HepG2 (cell line): ENCODE data around the gene CEP162. TPM values are rescaled to one million over a fixed set of nuclear protein-coding genes. Genes with fewer than 3 reads are reported as not detected.
A peak's percentile ranks its signal among the peaks of the same experiment; 100 is the strongest.

Source experiments
- BATF2 ChIP-seq: sonication (generic); formaldehyde crosslinking; IDR thresholded peaks from 2 replicates; pipeline ENCODE4 v1.8.0; 2022; ENCODE audit warnings: mild to moderate bottlenecking, missing genetic modification reagents, moderate library complexity
- FOSL1 ChIP-seq: sonication (generic); formaldehyde crosslinking; IDR thresholded peaks from 2 replicates; pipeline ENCODE4 v1.9.0; 2021; ENCODE audit warnings: missing genetic modification reagents, borderline replicate concordance
- HINFP ChIP-seq: sonication (generic); formaldehyde crosslinking; IDR thresholded peaks from 2 replicates; pipeline ENCODE4 v1.4.0; 2020; ENCODE audit warnings: low read depth, mild to moderate bottlenecking, missing genetic modification reagents
- NFATC3 ChIP-seq: sonication (generic); formaldehyde crosslinking; IDR thresholded peaks from 2 replicates; pipeline ENCODE4 v1.5.1; 2020; ENCODE audit warnings: mild to moderate bottlenecking, missing genetic modification reagents
- REST ChIP-seq, 2 experiments: IDR thresholded peaks; 2 replicates each; pipeline ENCODE4 v1.6.1; 2011 to 2012; ENCODE audit warnings: low read length in 2 of 2, borderline replicate concordance in 1 of 2, low read depth in 1 of 2, mild to moderate bottlenecking in 1 of 2, moderate library complexity in 1 of 2
- SMC3 ChIP-seq: IDR thresholded peaks from 2 replicates; pipeline ENCODE4 v1.6.1; 2011; ENCODE audit warnings: low read length, improper control_type of control experiment
- ZC3H13 ChIP-seq: sonication (generic); formaldehyde crosslinking; IDR thresholded peaks from 2 replicates; pipeline ENCODE4 v1.8.1; 2023; ENCODE audit warnings: mild to moderate bottlenecking, missing genetic modification reagents, moderate library complexity
- ZNF331 ChIP-seq: sonication (generic); formaldehyde crosslinking; IDR thresholded peaks from 2 replicates; pipeline ENCODE4 v1.4.0; 2020; ENCODE audit warnings: missing genetic modification reagents
- polyA plus RNA-seq, 8 experiments: library from polyadenylated mRNA; depleted of rRNA in 3 of 8; stranded (reverse) in 7 of 8; unstranded in 1 of 8; fragments of >200 nt; fragmentation: Illumina TruSeq in 4 of 8; extraction: Trizol in 4 of 8; gene quantifications; 2 replicates each; pipeline versions ENCODE4 v1.2.1 to v1.2.3, GENCODE V29; 2011 to 2016; ENCODE audit warnings: low read depth in 4 of 8, missing spikeins in 1 of 8, mixed read lengths in 1 of 8; ENCODE audit not compliant: insufficient read depth in 1 of 8
- total RNA-seq, 5 experiments: library from RNA; depleted of rRNA; stranded (reverse); fragments of >200 nt; fragmentation: Illumina TruSeq; extraction: Trizol; gene quantifications; 2 replicates each; pipeline ENCODE4 v1.2.3, GENCODE V29; 2016; ENCODE audit warnings: low read depth in 1 of 5
- TF ChIP-seq, protein P1 (sequence below): sonication (generic); formaldehyde crosslinking; IDR thresholded peaks from 2 replicates; pipeline ENCODE4 v1.4.0; 2020; ENCODE audit warnings: missing genetic modification reagents
- TF ChIP-seq, protein P2 (sequence below): sonication (generic); formaldehyde crosslinking; IDR thresholded peaks from 2 replicates; pipeline ENCODE4 v1.5.0; 2020; ENCODE audit warnings: missing genetic modification reagents, mild to moderate bottlenecking, borderline replicate concordance
- TF ChIP-seq, protein P3 (sequence below): sonication (generic); formaldehyde crosslinking; conservative IDR thresholded peaks from 2 replicates; pipeline ENCODE4 v1.8.0; 2022; ENCODE audit warnings: low read depth, missing genetic modification reagents

Gene CEP162
- total and polyA plus RNA-seq, 2 of the 13 experiments (the other 11 are each of a cell fraction or from before 2014, with no cell fraction given), result 0.50 to 7.9 TPM

DNA sequence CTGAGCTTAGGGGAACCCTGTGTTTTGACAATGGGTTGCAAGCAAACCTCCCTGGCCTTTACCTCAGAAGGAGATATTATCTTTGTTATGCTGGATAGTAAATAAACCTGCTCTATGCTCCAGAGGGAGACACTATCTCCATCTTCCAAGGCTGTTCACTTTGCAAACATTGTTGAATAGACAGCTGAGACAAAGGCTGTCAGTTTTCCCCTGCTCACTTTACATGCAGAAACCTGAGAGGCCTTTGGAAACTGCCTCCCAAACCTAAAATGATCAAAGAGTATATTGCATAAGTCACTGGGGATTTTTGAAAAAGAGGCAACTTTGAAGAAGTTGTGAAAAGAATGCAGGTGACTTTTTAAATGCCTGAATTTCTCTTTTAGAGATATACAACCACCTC, 132.3 kb downstream of the CEP162 start (continued):
- TF ChIP-seq REST (IDR thresholded peaks at IDR 0.05; ENCODE audit: borderline replicate concordance in 1 of 2, low read depth in 1 of 2, low read length in 2 of 2) (no peak), BATF2 (CRISPR knock-in tag) (no peak), NFATC3 (CRISPR knock-in tag) (no peak), FOSL1 (CRISPR knock-in tag) (no peak), HINFP (CRISPR knock-in tag) (no peak), ZNF331 (peak; percentile 78; the same call in 1 of the 2 replicates), SMC3 (no peak), ZC3H13 (CRISPR knock-in tag) (no peak)
- TF ChIP-seq, protein P1, sequence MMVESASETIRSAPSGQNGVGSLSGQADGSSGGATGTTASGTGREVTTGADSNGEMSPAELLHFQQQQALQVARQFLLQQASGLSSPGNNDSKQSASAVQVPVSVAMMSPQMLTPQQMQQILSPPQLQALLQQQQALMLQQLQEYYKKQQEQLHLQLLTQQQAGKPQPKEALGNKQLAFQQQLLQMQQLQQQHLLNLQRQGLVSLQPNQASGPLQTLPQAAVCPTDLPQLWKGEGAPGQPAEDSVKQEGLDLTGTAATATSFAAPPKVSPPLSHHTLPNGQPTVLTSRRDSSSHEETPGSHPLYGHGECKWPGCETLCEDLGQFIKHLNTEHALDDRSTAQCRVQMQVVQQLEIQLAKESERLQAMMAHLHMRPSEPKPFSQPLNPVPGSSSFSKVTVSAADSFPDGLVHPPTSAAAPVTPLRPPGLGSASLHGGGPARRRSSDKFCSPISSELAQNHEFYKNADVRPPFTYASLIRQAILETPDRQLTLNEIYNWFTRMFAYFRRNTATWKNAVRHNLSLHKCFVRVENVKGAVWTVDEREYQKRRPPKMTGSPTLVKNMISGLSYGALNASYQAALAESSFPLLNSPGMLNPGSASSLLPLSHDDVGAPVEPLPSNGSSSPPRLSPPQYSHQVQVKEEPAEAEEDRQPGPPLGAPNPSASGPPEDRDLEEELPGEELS (CRISPR knock-in tag), result peak; percentile 57
- TF ChIP-seq, protein P2, sequence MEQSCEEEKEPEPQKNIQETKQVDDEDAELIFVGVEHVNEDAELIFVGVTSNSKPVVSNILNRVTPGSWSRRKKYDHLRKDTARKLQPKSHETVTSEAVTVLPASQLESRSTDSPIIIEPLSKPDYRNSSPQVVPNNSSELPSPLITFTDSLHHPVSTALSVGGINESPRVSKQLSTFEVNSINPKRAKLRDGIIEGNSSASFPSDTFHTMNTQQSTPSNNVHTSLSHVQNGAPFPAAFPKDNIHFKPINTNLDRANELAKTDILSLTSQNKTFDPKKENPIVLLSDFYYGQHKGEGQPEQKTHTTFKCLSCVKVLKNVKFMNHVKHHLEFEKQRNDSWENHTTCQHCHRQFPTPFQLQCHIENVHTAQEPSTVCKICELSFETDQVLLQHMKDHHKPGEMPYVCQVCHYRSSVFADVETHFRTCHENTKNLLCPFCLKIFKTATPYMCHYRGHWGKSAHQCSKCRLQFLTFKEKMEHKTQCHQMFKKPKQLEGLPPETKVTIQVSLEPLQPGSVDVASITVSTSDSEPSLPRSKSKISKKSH (CRISPR knock-in tag), result no peak
- TF ChIP-seq, protein P3, sequence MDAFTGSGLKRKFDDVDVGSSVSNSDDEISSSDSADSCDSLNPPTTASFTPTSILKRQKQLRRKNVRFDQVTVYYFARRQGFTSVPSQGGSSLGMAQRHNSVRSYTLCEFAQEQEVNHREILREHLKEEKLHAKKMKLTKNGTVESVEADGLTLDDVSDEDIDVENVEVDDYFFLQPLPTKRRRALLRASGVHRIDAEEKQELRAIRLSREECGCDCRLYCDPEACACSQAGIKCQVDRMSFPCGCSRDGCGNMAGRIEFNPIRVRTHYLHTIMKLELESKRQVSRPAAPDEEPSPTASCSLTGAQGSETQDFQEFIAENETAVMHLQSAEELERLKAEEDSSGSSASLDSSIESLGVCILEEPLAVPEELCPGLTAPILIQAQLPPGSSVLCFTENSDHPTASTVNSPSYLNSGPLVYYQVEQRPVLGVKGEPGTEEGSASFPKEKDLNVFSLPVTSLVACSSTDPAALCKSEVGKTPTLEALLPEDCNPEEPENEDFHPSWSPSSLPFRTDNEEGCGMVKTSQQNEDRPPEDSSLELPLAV, result no peak
